Fibroblast of gingiva (primary cell): ENCODE data around the gene TRIM8.
"Not testable (repeated sequence)": the region's sequence is repeated elsewhere in the genome, so short reads cannot be mapped to it uniquely, and the experiment has no call there.

ENCODE experiments used
- DNase-seq: peaks from one replicate; pipeline ENCODE4 v3.0.0-alpha.2; 2011; ENCODE audit warnings: low read depth

Gene TRIM8

DNA sequence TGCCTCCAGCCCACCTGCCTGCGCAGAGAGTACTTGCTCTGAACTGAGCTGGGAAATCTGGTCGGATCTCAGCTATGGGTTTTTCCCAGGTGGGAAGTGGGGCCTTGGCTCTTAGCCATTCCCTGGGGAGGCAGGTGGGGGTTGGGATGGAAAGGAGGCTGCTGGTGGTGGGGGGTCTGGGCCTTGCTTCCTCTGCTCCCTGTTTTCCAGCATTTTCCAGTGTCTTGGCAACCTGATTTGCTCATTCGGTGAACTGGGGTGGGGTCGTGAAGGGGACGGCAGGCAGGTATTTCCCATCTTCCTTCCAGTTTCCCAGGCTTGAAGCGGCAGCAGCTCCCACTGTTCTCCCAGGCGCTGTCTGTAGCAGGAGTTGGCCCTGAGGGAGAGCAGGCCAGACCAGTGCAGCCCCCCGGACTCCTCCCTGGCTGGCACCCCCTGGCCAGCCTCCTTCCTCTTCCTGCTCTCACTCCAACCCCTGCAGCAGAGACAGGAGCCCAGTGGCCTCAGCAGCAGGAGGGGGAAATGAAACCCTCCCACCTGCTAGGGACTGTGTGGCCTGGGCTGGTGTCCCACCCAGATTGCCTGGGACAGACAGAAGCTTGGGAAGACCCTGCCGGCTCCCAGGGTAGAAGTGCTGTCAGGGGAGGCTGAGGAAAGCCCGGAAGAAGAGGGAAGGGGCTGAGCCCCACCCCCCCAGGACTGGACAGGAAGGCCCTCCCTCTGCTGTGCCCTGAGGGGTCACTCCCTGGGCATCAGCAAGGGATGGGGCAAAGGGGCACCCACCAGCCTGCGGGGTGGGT lies 6.6 kb downstream of the TRIM8 start:
- DNase-seq, result no peak

DNA sequence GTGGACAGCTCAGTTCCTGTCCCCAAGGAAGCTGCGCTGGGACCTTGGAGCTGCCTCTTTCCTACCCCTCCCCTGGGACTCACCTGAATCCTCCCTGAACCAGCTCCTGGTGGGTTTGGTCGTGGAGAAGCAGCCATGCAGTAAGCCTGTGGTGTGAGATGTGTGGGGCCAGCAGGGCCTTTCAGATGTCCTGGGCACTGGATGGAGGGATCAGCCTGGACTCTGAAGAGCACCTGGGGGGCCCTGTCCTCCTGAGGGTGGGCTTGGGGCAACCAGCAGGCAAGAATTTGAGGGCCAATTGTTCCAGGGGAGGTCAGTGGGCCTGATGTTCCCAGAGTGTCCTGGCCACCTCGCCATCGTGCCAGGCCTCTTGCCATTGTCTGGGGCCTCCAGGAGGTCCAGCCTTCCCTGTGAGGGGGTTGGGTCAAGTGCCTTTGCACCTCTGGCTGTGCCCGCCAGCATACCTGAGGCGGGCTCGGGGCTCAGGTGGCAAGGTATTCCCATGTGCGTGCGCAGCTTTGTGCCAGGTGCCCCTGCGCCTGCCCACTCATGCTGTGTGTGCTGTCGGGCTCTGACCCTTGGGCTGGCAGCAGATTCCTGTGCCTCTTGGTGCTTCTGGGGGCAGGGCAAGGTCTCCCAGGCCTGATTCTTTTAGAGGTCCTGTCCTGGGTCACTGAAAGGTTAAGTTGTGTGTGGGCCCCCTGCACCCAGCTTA lies 7.3 kb downstream of the TRIM8 start:
- no peak for DNase-seq

DNA sequence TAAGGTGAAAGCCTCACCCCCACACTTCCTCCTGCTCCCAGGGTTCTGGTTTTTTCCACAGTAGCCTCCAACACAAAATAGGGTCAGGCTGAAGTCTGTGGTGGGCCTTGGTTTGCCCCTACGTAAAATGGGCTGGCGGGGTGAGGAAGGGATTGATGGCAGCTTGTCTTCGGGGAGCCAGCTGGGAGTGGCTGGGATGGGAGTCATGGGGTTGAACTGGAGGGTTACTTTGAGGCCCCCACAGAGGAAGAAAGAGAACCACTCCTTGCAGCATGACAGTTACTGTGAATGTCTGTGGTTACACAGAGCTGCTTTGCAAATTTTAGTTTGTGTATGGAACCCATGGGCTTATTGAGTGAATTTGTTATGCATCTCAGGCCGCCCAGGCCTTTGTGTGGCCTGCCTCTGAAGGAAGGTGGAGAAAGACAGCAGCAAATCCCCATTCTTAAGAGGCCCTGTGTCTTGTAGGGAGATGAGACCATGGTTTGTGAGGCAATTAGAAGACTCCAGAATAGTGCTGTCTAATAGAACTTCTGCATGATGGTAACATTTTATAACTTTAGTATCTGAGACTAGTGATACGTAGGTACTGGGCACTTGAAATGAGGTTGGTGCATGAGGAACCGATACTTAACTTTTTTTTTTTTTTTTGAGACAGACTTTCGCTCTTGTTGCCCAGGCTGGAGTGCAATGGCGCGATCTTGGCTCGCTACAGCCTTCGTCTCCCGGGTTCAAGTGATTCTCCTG lies 8.1 kb downstream of the TRIM8 start:
- DNase-seq, result no peak

DNA sequence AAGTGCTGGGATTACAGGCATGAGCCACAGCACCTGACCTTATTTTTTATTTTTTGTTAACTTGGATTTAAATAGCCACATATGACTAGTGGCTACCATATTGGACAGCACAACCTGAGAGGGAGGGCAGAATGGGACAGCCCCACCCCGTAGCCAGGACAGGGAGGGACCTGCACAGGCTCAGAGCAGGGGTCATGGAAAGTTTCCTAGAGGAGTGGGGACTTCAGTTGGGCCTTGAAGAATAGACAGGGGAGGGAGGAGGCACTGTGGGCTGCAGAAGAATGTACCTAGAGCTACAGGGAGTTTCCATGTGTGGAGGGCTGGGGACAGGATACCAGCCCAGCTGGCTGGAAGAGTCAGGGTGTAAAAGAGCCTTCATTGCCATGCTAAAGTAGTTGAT lies 8.8 kb downstream of the TRIM8 start:
- DNase-seq, result no peak

DNA sequence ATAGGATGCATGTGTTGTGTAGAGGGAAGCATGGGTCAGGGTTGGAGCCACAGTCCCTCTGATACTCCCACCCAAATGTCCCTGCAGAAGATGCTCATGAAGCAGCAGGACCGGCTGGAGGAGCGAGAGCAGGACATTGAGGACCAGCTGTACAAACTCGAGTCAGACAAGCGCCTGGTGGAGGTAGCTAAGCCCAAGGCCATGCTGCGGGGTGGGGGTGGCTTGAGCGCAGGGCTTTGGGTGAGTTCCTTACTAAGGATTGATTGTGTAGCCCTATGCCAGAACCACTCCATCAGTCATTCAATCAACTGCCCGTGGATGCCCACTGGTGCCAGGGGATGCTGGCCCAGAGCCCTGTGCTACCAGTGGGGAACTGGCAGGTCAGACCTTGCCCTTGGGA lies 10.3 kb downstream of the TRIM8 start:
- no peak for DNase-seq

DNA sequence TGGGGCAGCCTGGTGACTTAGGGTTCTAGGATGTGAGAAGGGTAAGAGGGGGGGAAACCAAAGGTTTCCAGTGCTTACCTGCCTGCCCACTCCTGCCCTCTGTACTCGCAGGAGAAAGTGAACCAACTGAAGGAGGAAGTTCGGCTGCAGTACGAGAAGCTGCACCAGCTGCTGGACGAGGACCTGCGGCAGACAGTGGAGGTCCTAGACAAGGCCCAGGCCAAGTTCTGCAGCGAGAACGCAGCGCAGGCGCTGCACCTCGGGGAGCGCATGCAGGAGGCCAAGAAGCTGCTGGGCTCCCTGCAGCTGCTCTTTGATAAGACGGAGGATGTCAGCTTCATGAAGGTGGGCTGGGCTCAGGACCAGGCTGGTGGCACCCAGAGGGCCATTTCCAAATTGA lies 10.7 kb downstream of the TRIM8 start:
- no peak for DNase-seq

DNA sequence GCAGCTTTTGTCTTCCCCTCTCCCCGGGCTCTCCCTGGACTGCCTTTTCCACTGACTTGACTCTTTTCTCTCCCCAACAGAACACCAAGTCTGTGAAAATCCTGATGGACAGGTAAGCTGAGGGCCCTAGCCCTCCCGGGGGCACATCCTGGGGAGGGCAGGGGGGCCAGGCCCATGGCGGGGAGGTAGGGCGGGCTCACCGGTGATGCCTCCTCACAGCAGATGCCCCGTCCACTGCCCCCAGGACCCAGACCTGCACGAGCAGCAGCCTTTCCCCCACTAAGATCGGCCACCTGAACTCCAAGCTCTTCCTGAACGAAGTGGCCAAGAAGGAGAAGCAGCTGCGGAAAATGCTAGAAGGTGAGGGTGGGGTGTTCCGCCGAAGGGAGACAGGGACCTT lies 11.7 kb downstream of the TRIM8 start:
- DNase-seq, result no peak

DNA sequence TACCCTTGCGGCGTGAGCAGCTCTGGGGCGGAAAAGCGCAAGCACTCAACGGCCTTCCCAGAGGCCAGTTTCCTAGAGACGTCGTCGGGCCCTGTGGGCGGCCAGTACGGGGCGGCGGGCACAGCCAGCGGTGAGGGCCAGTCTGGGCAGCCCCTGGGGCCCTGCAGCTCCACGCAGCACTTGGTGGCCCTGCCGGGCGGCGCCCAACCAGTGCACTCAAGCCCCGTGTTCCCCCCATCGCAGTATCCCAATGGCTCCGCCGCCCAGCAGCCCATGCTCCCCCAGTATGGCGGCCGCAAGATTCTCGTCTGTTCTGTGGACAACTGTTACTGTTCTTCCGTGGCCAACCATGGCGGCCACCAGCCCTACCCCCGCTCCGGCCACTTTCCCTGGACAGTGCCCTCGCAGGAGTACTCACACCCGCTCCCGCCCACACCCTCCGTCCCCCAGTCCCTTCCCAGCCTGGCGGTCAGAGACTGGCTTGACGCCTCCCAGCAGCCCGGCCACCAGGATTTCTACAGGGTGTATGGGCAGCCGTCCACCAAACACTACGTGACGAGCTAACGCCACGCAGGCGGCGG lies 12.6 kb downstream of the TRIM8 start:
- DNase-seq, result no peak

DNA sequence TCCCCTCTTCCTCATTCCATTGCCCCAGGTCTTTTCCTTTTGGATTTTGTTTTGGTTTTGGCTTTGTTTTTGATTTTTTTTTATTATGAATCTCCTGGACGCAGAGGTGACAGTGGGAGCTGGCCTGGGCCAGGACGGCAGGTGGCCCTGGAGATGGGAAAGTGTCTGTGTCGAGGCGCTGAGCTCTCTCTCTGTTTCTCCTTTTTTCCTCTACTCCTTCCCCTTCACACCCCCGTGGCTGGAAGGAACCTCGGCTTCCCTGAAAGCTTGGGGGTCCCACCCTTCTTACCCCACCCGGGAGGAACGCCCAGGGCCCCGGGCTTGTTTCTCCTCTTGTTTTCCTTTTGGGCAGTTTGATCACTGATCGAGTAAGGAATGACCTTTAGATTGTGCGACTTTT lies 13.2 kb downstream of the TRIM8 start:
- no peak for DNase-seq

DNA sequence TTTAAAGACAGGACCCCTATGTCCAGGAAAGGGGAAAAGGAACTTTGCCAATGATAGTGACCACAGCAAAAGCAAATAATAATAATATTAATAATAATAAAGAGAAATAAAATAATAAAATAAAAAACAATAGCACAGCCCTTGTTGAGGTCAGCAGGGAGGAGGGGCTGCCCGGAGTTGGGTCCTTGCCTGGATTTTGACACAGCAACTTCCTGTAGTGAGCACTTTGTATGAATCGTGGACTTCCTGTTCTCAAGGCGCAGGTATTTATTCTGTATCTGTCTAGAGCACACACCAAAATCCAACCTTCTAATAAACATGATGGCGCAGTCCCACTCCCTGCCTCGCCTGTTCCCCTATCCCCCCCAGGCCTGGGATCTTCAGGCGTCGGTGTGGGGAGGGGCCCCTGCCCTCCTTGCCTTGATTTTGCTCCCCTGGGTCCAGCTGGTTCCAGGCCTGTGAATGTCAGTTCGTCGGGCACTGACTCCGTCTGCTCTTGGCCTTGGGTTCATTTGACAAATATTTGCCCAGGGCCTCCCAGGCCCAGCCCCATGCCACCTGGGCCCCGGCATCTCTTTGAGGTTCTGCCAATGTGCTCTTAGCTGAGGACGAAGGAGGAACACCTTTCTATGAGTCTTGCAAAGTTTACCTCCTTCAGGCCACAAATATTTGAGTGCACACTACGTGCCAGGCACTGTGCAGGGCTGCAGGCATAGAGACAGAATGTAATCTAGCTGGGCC lies 13.9 kb downstream of the TRIM8 start:
- DNase-seq, result no peak

DNA sequence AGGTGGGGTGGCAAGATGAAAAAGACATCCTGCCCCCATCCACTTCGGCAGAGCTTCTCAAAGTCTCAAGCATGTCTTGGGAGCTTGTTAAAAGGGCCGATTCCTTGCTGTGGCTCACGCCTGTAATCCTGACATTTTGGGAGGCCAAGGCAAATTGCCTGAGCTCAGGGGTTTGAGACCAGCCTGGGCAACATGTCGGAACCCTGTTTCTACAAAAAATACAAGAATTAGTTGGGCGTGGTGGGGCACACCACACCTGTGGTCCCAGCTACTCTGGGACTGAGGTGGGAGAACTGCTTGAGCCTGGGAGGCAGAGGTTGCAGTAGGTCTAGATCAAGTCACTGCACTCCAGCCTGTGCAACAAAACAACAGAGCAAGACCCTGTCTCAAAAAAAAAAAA lies 14.5 kb downstream of the TRIM8 start:
- no peak for DNase-seq

DNA sequence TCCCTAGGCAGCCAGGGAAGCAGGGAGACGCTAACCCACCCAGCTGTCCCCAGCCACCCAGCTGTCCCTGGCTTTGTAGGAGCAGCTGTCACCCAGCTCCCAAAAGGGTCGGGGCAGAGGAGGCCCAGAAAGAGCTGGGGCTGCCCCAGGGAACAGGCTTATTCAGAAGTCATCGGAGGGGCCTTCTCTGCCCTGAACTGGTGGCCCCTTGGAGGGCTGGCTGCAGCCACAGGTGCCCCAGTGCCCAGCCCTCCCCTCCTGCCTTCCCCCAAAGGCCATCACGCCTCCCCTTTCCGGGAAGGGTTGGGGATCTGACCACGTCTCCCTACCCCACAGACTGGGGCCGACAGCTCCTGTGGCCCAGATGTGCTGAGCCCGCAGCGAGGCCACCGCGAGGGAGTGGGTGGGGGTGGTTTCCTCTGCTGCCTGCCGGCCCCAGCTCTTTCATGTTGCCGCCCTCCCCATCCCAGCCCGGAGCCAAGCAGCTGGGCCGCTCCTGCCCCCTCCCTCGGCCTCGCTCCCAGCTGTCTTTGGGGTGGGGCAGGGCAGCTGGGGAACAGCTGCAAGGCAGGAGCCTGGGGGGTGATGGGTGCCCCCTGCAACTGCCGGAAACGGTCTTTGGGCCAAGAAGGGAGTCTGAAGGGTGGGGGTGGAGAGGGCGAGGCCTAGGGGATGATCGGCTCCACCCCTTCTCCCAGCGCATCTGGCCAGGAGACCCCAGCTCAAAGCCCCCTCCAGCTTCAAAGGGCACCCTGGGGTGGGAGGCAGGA lies 16.8 kb downstream of the TRIM8 start:
- DNase-seq, result peak; percentile 70

DNA sequence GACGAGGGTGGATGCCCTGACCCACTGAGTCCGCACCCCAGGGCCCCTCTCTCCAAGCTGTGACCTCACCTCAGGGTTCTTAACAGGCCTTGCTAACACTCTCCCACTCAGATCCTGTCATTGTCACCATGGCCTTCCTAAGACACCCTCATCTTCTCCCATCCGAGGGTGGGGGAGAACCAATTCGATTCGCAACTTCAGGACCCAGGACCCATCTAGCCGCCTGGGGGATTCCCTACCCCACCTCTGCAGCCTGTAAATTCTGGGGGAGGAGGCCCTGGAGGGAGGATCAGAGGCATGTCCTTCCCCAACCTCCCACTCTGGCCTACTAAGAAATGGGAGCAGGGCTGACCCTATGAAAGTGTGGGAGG lies 17.4 kb downstream of the TRIM8 start:
- no peak for DNase-seq

DNA sequence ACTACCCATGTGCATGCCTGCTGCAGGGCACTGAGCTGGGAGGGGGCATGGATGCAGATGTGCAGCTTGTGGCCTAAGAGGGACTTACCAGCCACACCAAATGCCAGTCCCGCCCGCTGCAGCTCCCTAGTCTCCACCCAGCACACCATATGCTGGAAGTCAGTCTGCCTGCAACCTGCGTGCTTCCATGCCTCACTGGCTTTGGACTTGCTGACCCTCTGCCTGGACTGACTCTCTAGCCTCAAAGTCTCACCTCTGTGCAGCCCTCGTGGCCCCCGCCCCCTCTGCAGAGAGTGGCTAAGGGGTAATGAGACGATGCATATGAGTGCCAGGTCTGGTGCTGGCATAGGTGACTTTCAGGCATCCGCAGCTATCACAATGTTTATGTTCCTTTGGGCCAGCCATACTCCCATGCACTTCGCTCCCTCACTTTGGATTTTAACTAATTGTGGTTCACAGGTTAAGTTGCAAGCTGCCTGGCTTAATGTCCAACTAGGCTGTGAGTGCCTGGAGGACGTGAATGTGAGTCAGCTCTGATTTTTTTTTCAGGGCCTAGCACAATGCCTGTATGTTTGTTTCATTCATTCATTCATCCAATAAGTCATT lies 21.7 kb downstream of the TRIM8 start:
- DNase-seq, result no peak

DNA sequence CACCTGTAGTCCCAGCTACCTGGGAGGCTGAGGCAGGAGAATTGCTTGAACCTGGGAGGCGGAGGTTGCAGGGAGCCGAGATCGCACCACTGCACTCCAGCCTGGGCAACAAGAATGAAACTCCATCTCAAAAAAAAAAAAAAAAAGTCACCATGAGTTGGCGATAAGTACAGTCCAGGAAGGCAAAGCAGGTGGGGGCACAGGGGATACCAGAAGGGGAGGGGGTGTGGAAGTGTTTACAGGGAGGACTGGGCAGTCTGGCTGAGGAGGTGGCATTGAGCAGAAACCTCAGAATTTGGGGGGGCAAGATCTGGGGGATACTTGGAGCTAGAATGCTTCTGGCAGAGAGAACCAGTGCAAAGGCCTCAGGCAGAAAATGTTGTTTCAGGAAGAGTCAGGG lies 23.1 kb downstream of the TRIM8 start:
- DNase-seq, result not testable (repeated sequence)

DNA sequence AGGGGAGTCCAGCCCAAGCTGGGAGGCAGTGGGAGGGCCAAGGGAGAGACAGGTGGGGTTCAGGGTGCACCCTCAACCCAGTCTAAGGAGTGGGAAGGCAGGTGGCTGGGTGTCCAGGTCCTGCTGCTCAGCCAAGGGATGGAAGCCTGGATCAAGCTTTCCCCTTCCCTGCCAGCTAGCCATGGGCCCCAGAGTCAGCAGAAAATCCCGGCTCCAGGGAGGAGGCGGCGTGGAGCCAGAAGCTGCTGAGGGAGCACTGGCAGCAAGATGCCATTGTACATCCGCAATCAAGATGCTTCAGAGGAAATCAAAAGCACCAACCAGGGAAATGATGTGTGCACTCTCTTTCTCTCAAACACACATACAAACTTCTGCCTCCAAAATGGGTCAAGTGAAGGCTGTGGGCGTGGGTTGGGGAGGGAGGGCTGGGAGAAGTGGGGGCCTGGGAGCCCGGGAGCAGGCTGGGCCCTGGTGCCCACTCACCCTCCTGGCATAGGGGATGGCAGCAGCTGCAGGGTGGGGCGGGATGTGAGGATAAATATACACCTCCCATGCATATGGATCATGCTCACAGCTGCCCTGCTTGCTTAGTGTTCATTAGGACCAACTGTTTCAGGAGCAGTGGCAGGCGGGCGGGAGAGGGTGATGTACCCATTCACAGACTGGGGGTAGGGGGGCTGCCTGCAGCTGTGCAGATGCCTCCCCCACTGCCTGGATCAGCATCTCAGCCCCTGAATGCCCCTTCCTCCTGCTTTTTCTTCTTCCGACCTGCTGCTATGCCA lies 24.2 kb downstream of the TRIM8 start:
- no peak for DNase-seq

DNA sequence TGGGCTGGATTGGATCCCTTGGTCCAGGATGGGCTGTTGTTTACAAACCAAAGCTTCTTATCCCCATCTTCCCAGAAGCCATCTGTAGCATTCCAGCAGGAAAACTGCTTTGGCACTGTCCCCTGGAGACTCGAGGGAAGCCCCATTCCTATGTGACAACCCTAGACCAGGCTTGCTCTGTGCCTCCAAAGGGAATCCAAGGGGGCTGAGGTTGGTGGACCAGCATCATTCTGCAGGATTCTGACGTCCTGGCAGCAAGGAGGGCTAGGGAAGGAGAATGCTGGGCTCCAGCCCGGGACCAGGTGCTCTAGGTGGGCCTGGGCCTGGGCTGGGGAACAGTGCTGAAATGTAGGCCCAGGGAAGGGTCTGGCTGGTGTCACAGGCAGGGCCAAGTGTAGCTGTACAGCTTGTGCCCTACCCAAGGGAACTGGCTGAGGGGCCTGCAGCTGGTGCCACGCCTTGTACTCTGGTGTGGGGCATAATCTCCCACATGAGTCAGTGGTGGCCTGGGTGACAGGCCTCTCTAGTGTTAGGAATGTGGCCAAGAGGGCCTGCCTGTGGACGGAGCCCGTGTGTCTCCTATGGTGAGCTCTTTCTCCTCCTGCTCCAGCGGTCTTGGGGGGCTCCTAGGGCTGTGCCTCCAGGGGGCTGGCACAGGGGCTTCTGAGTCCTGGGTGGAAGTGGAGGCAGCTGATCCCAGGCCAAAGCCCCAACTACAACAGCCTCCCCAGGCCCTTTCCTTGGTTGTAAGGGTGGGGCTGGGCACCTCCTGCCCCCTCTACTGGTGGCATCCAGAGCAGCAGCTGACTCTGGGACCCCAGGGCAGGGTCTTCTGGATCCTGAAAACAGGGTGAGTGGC lies 25.2 kb downstream of the TRIM8 start:
- DNase-seq, result peak; percentile 34

DNA sequence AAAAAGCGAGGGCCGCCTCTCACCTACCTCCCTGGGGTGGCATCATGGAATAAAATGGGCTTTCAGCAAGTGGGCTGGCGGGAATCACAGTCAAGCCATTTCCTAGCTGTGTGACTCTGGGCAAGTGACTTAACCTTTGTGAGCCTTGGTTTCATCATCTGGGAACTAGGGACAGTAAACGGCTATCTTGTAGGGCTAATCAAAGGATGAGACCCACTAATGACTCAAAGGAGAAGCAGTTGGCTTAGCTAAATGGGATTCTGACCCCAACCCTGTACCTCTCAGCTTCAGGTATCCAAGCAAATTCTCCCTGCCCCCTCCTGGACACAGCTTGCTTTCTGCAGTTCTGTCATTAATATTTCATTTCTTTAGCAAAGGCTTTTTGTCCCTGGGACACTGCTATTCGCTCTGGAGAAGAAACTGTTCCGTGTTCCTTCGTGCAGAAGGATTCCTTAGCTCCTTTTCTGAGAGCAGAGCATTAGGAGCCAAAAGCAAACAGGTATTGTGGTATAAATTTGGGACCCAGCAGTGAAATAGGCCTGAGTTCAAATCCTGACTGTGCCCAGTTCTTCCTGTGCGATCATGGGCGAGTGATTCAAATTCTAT lies 25.9 kb downstream of the TRIM8 start:
- DNase-seq, result no peak
